Common myeloid progenitor, CD34-positive (primary cell): ENCODE data around the gene CRADD.

ENCODE experiments used
- CTCF ChIA-PET: fragments of 350-600 bp; sonication (Branson Sonifier 250); formaldehyde crosslinking; loops from one replicate; lab custom pipeline; 2021; ENCODE audit warnings: antibody characterized with exemption; lab: Charles Lee
- POLR2A ChIA-PET: fragments of 350-600 bp; sonication (Branson Sonifier 250); formaldehyde crosslinking; loops from one replicate; lab custom pipeline; 2021; ENCODE audit warnings: antibody characterized with exemption; lab: Charles Lee
- DNase-seq, 3 donors: peaks; one replicate each; pipeline versions ENCODE4 v3.0.0 to v3.0.0-alpha.2; 2013
- H3K27ac ChIP-seq, 2 experiments: 1 replicate in 1 of 2; 2 replicates in 1 of 2; pipeline ENCODE4 v1.7.0; 2013; ENCODE audit warnings: inconsistent platforms in 2 of 2, low read length in 2 of 2, mild to moderate bottlenecking in 2 of 2, low read depth in 1 of 2, moderate library complexity in 1 of 2; ENCODE audit not compliant: severe bottlenecking in 2 of 2, insufficient read depth in 1 of 2, poor library complexity in 1 of 2
- H3K27me3 ChIP-seq, 5 experiments: replicated peaks in 2 of 5; 1 replicate in 3 of 5; 2 replicates in 2 of 5; pipeline versions ENCODE4 v1.6.1 to v1.7.0; 2013; ENCODE audit warnings: low read length in 4 of 5, mild to moderate bottlenecking in 2 of 5, moderate library complexity in 2 of 5, inconsistent platforms in 1 of 5; ENCODE audit not compliant: insufficient read depth in 5 of 5, control insufficient read depth in 4 of 5
- H3K36me3 ChIP-seq, 4 experiments: 1 replicate in 2 of 4; 2 replicates in 2 of 4; pipeline versions ENCODE4 v1.6.1 to v1.7.0; 2013; ENCODE audit warnings: low read length in 3 of 4, control low read depth in 1 of 4, mild to moderate bottlenecking in 1 of 4; ENCODE audit not compliant: control insufficient read depth in 4 of 4, insufficient read depth in 4 of 4
- H3K4me1 ChIP-seq, 4 experiments: 1 replicate in 3 of 4; 2 replicates in 1 of 4; pipeline versions ENCODE4 v1.6.1 to v1.7.1; 2013; ENCODE audit warnings: low read length in 3 of 4, mild to moderate bottlenecking in 3 of 4, control low read depth in 1 of 4, inconsistent platforms in 1 of 4, moderate library complexity in 1 of 4; ENCODE audit not compliant: control insufficient read depth in 4 of 4, insufficient read depth in 4 of 4; ENCODE audit errors: control extremely low read depth in 1 of 4
- H3K4me3 ChIP-seq, 7 experiments: 1 replicate in 4 of 7; 2 replicates in 3 of 7; pipeline versions ENCODE4 v1.5.1 to v1.7.0; 2013; ENCODE audit warnings: mild to moderate bottlenecking in 7 of 7, low read length in 6 of 7, moderate library complexity in 6 of 7, inconsistent platforms in 2 of 7, low read depth in 2 of 7, control low read depth in 1 of 7; ENCODE audit not compliant: insufficient read depth in 4 of 7, control insufficient read depth in 1 of 7; ENCODE audit errors: extremely low read depth in 1 of 7
- H3K9me3 ChIP-seq, 5 experiments: 1 replicate in 4 of 5; 2 replicates in 1 of 5; pipeline versions ENCODE4 v1.6.1 to v1.7.1; 2013; ENCODE audit warnings: low read length in 4 of 5, mild to moderate bottlenecking in 2 of 5, inconsistent platforms in 1 of 5, low read depth in 1 of 5, moderate library complexity in 1 of 5; ENCODE audit not compliant: control insufficient read depth in 4 of 5, insufficient read depth in 2 of 5; ENCODE audit errors: control extremely low read depth in 1 of 5
- whole genome bisulfite sequencing: methylation state at CpG from one replicate; pipeline ENCODE4 v1.1.5; 2013; ENCODE audit not compliant: insufficient coverage; 5-methylcytosine and 5-hydroxymethylcytosine counted together

CRADD gene

DNA sequence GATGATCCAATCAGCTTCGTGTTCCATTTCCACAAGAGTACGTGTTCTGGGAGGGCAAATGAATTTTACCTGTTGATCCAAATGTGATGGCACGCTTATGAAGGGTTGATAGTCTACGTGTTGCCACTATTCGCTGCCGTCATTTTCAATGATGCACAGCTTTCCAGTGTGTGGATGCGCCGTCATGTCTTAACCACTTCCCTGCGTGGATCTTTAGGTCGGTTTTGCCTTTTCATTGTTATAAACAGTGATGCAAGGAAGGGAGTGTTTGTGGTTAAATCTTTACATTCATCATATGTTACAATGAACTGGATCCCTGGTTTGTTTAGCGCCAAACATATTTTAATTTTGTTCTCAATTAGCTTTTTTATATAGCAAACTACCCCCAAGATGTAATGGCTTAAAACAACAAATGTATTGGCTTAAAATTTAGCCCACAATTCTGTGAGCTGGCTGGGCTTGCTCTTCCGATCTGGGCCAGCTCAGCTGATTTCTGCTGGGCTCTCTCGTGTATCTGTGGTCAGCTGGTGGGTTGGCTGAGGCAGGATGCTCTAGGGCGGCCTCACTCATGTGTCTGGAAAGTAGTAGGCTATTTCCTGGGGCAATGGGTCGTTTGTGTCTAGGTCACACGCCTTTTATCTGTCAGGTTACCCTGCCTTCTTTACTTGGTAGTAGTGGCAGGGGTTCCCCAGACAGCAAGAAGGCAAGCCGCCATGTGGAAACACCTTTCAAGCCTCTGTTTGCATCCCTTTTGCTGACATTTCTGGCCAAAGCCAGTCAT is 176.7 kb downstream of the CRADD start:
- Histone ChIP-seq H3K9me3 (no peaks in the 10 kb centered on the region), H3K27me3 (no peaks in the 10 kb centered on the region), H3K27ac (no peak overlapping the region), H3K4me1 (peaks cover 7 to 24% (median 14%) of the 10 kb centered on the region in 4 experiments), H3K4me3 (no peak overlapping the region), H3K36me3 (no peaks in the 10 kb centered on the region)
- DNase-seq = no peak
- WGBS = 95% methylated on average over 15 of the region's 17 CpGs
- ChIA-PET CTCF (interaction anchor here (0.9 to 1.3 kb wide), 3 partner anchors 13 to 247 kb away, joined by 3 read pairs; no protein-coding TSS in a partner anchor), POLR2A (no interaction called here)

- CTCF ChIA-PET = no interaction called here
- DNase-seq = no peak
- 100% methylated on average over 2 of the region's 4 CpGs for WGBS
These were observed 178.1 kb downstream of the CRADD start for GRCh38 chr12:93855261-93855660.

GRCh38 chr12:93856611-93857010 is 179.4 kb downstream of the CRADD start:
- POLR2A ChIA-PET = no interaction called here
- H3K36me3 ChIP-seq = no peaks in the 10 kb centered on the region
- DNase-seq = no peak

More at GRCh38 chr12:93855261-93855660, 178.1 kb downstream of the CRADD start:
- Histone ChIP-seq H3K27ac (no peak overlapping the region), H3K4me1 (peaks cover 7 to 18% (median 11%) of the 10 kb centered on the region in 4 experiments), H3K4me3 (no peak overlapping the region), H3K36me3 (no peaks in the 10 kb centered on the region), H3K9me3 (no peaks in the 10 kb centered on the region), H3K27me3 (no peaks in the 10 kb centered on the region)
- POLR2A ChIA-PET = no interaction called here

GRCh38 chr12:93857279-93857938 is 180.2 kb downstream of the CRADD start:
- 100% methylated on average over 3 of the region's 5 CpGs for WGBS
- no peak for DNase-seq

More at GRCh38 chr12:93856611-93857010, 179.4 kb downstream of the CRADD start:
- no peak overlapping the region for H3K4me3 ChIP-seq
- no peaks in the 10 kb centered on the region for H3K27me3 ChIP-seq
- H3K9me3 ChIP-seq = no peaks in the 10 kb centered on the region
- no peak overlapping the region for H3K27ac ChIP-seq
- CTCF ChIA-PET = no interaction called here
- peaks cover 4 to 8% (median 6%) of the 10 kb centered on the region in 4 experiments for H3K4me1 ChIP-seq

GRCh38 chr12:93857991-93858447 is 180.8 kb downstream of the CRADD start:
- Histone ChIP-seq H3K27ac (no peak overlapping the region), H3K4me3 (no peak overlapping the region), H3K4me1 (no peaks in the 10 kb centered on the region), H3K9me3 (no peaks in the 10 kb centered on the region), H3K27me3 (no peaks in the 10 kb centered on the region), H3K36me3 (no peaks in the 10 kb centered on the region)
- ChIA-PET POLR2A (no interaction called here), CTCF (no interaction called here)
- 100% methylated on average over 2 of the region's 2 CpGs for WGBS
- DNase-seq = no peak

More at GRCh38 chr12:93857279-93857938, 180.2 kb downstream of the CRADD start:
- ChIA-PET POLR2A (interaction anchor here (0.6 kb wide), 1 partner anchor 582 kb away, joined by 3 read pairs; no protein-coding TSS in a partner anchor), CTCF (no interaction called here)
- Histone ChIP-seq H3K4me1 (peaks cover 0 to under 1% (median 0%) of the 10 kb centered on the region in 4 experiments), H3K9me3 (no peaks in the 10 kb centered on the region), H3K27me3 (no peaks in the 10 kb centered on the region), H3K4me3 (no peak overlapping the region), H3K36me3 (no peaks in the 10 kb centered on the region), H3K27ac (no peak overlapping the region)

- Histone ChIP-seq H3K4me3 (no peak overlapping the region), H3K27ac (no peak overlapping the region), H3K27me3 (no peaks in the 10 kb centered on the region), H3K36me3 (no peaks in the 10 kb centered on the region), H3K9me3 (peaks cover 0 to 14% (median 8%) of the 10 kb centered on the region in 5 experiments), H3K4me1 (no peaks in the 10 kb centered on the region)
- CTCF ChIA-PET = interaction anchor here (0.9 to 1.7 kb wide), 2 partner anchors 8 to 18 kb away, joined by 4 read pairs; no protein-coding TSS in a partner anchor
- 100% methylated on average over 7 of the region's 7 CpGs for WGBS
- POLR2A ChIA-PET = no interaction called here
- no peak for DNase-seq
These were observed 183.6 kb downstream of the CRADD start for GRCh38 chr12:93860668-93861373.
